Hematopoietic multipotent progenitor cell treated with erythropoietin and hydrocortisone succinate and interleukin-3 and kit ligand, for 4 days (in vitro differentiated cells): ENCODE data around the gene HOXB9.

Source experiments
- DNase-seq: peaks from one replicate; pipeline ENCODE4 v3.0.0-alpha.2; 2015

Gene HOXB9

DNA sequence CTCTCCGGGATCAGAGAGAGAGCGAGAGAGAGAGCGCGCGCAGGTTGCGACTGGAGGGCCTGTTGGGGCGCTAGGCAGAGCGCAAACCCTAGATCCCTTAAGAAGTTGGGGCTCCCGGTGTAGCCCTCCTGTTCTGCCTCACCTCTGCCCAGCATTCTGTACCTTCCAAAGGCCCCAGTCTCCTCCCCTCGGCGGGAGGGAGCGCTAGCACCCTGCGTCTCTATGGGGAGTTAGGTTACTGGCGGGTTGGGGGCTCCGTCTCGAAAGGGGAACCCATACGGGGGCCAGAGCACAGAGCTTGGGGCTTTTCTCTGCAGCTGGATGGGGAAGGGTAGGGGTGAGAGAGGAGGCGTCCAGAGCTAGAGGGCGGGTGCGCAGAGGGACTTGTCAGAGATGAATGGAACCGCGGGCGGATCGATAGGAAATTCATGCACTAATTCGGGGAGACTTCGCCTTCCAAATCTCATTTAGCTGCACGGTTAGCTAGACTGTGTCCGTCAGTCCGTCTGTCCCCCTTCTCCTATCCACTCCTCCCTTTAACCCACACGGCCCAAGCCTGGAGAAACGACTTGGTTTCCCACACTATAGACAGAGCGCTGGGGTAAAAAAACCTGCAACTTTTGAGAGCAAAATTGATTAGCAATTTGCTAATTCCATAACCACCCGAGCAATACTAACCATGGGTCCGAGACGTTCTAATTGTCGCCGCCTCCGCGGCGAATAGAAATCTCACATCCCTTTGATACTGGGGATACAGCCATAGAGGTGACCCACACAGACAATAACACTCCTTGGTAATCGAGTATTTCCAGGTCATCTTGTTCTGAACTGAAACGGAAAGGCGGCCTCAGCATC lies 47.3 kb downstream of the HOXB9 start:
- DNase-seq: peak; percentile 67

DNA sequence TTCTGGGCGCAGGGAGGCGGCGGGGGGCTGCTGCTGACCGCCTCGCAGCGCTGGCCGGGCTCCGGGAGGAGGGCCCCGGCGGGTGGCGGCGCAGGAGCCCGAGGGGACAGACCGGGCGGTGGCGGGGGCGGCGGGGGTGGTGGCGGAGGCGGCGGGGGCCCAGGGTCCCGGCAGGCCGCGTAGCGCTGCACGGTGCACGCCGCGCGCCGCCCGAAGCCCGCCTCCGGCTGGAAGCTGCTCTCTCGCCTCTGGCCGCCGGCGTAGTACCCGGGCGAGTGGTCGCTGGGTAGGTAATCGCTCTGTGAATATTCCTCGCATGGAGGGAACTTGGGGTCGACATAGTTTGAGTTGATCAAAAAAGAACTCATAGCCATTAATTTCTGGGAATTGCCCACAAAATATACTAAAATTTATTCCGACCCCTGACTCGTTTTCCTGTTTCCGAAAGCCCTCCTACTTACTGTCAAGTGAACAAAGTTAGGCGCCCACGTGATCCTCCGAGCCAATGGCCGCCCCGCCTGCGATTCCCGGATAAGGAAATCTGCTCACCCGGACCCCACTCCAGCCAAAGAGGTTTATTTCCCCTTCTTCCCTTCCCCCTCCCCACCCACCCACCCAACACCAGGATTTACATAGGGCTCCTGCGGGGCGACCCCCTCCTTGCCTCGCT lies 48.1 kb downstream of the HOXB9 start, which contains the start of gene HOXB4:
Gene HOXB4, minus strand, starts transcription at position 405 of the 670 bp plus-strand sequence. Its CDS starts 31 bp downstream, at position 374.
- peak; percentile 95 for DNase-seq

DNA sequence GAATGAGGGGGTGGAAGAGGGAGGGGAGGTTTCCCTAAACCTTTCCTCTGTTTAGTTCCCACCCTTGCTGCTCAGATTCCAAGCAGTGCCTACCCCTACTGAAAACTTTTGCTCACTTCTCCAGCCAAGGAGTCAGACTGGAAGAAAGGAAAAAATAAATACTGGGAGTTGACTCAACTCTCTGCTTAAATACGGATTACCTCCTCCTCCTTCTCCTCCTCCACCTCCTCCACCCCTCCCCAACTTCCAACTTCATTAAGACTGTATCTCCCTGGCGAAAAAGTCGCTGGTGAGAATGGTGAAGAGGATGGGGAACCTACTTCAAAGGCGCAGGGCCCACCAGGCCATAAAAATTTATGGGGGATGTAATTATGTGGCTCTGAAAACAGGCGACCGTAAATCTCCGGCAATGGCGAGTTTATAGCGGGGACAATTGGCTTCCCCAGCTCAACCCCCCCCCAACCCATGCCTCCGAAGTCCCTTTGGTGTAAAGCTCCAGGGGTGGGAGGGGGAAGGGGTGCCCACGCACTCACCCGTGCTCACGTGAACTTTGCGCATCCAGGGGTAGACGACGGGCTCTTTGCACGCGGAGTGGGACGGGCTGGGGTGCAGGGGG lies 48.7 kb downstream of the HOXB9 start:
- peak; percentile 64 for DNase-seq

DNA sequence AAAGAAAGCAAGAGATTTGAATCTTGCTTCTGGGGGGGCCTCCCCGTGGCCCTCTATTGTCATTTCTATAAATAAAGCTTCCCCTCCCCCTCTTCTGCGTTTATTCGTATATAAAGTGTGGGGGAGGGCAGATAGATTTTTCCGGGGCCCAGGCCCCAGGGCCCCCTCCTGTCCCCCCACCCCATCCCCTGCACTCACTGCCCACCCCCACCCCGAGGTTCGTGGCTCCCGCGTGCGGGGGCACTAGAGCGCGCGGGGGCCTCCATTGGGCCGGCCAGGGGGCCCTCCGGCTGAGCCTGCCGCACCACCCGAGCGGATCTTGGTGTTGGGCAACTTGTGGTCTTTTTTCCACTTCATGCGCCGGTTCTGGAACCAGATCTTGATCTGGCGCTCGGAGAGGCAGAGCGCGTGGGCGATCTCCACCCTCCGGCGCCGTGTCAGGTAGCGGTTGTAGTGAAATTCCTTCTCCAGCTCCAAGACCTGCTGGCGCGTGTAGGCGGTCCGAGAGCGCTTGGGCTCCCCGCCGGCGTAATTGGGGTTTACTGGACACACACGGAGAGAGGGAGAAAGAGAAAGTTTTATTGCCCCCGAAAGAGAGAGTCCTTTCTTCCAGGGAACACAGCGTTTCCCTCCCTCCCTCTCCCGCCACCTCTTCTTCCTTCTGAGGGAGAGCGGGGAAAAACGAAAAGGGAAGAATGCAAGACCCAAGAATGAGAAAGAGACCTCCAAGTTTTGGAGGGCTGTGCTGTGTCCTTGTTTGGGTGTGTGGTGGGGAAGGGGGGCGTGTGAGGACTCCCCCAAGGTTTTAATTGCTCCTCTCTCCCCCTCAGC lies 49.5 kb downstream of the HOXB9 start:
- DNase-seq: peak; percentile 77

DNA sequence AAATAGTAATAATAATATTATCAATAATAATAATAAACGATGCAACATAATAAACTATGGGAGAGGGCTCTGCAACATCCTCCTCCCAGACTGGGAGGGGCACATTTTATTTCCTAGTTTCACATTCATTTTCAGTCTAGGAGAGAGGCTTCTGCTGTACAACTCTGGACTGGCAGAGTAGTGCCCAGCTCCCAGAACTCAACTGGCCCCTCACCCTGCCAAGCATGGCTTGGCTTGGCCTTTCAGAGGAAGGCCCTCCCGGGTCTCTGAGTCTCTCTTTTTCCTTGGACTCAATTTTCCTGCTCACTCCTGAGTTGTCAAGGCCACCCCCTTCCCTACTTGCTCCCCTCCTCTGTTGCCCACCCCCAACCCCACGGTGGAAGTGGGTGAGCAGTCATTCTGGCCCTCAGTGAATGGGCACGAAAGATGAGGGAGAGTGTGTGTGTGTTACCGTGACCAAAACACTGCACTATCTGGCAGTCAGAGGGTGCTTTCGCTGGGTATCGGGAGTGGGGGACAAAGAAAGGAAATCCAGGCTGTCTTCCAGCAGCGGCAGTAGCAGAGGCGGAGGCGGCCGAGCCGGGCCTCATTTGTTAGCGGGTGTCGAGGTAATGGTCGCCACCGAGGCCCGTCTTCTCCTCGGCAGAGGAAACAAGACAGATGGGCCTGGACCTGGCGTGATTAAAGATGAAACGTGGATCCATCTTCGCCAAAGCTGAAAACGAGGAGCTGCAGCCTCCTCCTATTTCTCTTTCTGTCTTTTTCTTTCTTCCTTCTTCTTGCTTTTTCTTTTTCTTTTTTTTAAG lies 50.3 kb downstream of the HOXB9 start:
- no peak for DNase-seq

DNA sequence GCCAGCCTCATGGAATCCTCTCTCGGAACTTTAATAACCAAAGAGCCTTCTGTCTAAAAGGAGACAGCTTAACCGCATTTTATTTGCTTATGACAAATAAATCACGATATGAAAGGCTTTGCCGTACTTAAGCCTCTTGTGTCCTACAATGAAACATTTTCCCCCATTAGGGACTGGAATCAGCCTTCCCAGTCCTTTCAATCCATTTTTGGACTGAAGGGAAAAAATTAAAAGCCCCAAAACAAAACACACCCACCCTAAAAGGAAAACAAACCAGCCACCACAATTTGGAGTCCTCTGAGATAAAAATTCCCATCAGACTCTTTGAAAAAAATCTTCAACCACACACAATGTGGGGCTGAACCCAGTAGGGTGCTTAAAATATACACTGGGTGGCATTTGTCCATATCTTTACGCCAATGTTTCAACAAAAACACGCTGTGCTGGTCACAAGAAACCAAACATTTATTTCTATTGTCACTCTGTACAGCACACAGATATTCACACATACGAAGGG lies 51.0 kb downstream of the HOXB9 start:
- no peak for DNase-seq

DNA sequence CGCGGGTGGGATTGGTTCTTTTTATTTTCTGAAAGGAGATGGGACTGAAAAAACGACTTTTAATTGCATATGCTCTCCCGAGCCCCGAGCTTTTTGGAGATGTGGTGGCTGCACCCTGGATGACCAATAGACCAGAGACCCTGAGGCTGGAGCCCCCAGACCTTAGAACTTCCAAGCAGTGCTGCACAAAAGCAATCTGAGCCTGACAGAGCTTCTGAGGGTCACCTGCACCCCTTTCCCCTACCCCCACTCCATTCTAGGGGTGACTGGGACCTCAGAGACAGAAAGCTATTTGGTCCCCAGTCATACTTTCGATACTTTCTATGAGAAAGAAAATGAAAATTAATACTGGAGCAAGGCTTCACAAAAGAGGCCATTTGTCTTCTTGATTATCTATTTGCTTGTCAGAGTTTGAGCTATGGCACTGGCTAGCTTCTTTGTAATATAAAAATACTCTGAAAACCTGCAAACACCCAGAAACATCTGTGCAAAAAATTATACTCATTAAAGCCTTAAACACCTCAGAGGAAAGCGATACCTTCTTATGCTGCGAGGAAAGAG lies 51.6 kb downstream of the HOXB9 start:
- no peak for DNase-seq

DNA sequence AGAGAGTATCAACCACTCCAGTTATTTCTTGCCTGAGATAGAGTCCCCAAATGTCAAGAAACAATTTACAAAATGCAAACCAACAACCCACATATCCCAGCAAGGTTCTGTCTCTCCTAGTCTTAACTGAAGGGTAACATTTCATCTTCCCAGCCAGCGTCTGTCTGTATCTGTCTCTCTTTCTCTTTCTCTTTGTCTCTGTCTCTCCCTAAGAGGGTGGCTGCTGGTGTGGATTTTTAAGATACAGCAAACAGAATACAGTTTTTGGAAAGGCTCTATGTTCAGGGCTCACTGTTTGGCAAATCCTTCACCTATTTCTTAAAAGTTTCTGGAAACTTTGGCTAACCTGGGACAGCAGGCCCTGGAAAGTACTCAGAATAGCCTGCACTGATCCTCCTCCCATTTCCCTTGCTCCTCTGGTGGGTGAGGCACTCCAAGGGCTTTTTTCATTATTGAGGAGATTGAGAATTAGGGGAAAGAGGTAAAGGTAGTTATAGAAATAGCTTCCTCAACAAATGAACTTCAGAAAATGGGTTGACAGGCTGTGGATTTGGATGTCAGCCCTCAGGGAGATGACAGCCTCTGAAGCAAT lies 54.2 kb downstream of the HOXB9 start:
- DNase-seq: no peak
